ENCODE measurements around the gene ARHGAP21.

ARHGAP21 gene

GRCh38 chr10:24552346-24553016 lies 171.2 kb downstream of the ARHGAP21 start:
- DNase-seq (ENCODE audit: low read depth): peak; percentile 10
- no peak overlapping the region for H3K4me3 ChIP-seq (ENCODE audit: low read depth, low read length)
- TF ChIP-seq CTCF (conservative IDR thresholded peaks at IDR 0.05; ENCODE audit: low read depth, low read length): peak; percentile 51

- no peak overlapping the region for H3K4me3 ChIP-seq (ENCODE audit: low read depth, low read length)
- TF ChIP-seq CTCF (conservative IDR thresholded peaks at IDR 0.05; ENCODE audit: low read depth, low read length): no peak
- no peak for DNase-seq (ENCODE audit: low read depth)
These were observed 172.5 kb downstream of the ARHGAP21 start for GRCh38 chr10:24551161-24551560.

GRCh38 chr10:24550680-24551079 lies 173.0 kb downstream of the ARHGAP21 start:
- TF ChIP-seq CTCF (conservative IDR thresholded peaks at IDR 0.05; ENCODE audit: low read depth, low read length): no peak
- H3K4me3 ChIP-seq (ENCODE audit: low read depth, low read length): no peak overlapping the region
- no peak for DNase-seq (ENCODE audit: low read depth)

DNA sequence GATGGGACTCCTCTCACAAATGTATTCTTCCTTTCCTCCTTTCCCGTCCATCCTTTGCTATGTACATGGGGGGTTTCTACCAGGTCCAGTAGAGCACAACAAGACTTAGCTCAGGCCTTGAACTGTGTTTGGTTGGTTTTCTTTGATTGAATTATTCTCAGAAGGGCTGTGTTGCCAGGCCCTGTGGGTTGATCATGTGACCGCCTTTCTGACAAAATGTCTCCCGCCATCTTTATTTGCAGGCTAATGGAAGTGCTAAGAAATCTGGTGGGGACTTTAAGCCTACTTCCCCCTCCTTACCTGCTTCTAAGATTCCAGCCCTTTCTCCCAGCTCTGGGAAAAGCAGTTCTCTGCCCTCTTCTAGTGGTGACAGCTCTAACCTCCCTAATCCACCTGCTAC lies 178.1 kb downstream of the ARHGAP21 start:
- no peak for DNase-seq (ENCODE audit: low read depth)
- H3K4me3 ChIP-seq (ENCODE audit: low read depth, low read length): no peak overlapping the region
- no peak for TF ChIP-seq CTCF (conservative IDR thresholded peaks at IDR 0.05; ENCODE audit: low read depth, low read length)

- H3K4me3 ChIP-seq (ENCODE audit: low read depth, low read length): no peak overlapping the region
- DNase-seq (ENCODE audit: low read depth): no peak
- TF ChIP-seq CTCF (conservative IDR thresholded peaks at IDR 0.05; ENCODE audit: low read depth, low read length): no peak
These were observed 178.9 kb downstream of the ARHGAP21 start for GRCh38 chr10:24544776-24545175.

- no peak overlapping the region for H3K4me3 ChIP-seq (ENCODE audit: low read depth, low read length)
- no peak for TF ChIP-seq CTCF (conservative IDR thresholded peaks at IDR 0.05; ENCODE audit: low read depth, low read length)
- no peak for DNase-seq (ENCODE audit: low read depth)
These were observed 181.1 kb downstream of the ARHGAP21 start for GRCh38 chr10:24542314-24543270.

Data from choroid plexus epithelial cell (primary cell).